Mesothelial cell of epicardium (in vitro differentiated cells): Measurements from ENCODE around the gene CGN. TPM values are rescaled to one million over a fixed set of nuclear protein-coding genes. Genes with fewer than 3 reads are reported as not detected.

Experiments used
- DNase-seq, 2 experiments: peaks; one replicate each; pipeline ENCODE4 v3.0.0; 2021; ENCODE audit warnings: low spot score in 2 of 2; ENCODE audit not compliant: unreplicated experiment in 2 of 2
- H3K27ac Mint-ChIP-seq: 2 replicates; pipeline ENCODE4 v1.8.0; 2021; ENCODE audit warnings: mixed read lengths
- H3K27me3 Mint-ChIP-seq: 2 replicates; pipeline ENCODE4 v1.8.0; 2021; ENCODE audit warnings: low read depth, mixed read lengths
- H3K36me3 Mint-ChIP-seq: 2 replicates; pipeline ENCODE4 v1.8.0; 2021; ENCODE audit warnings: mixed read lengths
- H3K4me1 Mint-ChIP-seq: 2 replicates; pipeline ENCODE4 v1.8.0; 2021; ENCODE audit warnings: mixed read lengths
- H3K4me3 Mint-ChIP-seq: 2 replicates; pipeline ENCODE4 v1.8.0; 2021; ENCODE audit warnings: mild to moderate bottlenecking, moderate library complexity, mixed read lengths
- H3K9me3 Mint-ChIP-seq: 2 replicates; pipeline ENCODE4 v1.8.0; 2021; ENCODE audit warnings: mixed read lengths
- total RNA-seq: library from RNA; stranded (reverse); gene quantifications from 3 replicates; pipeline ENCODE4 v1.2.1, GENCODE V29; 2021
- TF ChIP-seq, protein P1 (sequence below): fragments of 200-600 bp; sonication (generic); IDR thresholded peaks from one replicate; pipeline ENCODE4 v1.5.0; 2021; ENCODE audit warnings: antibody characterized with exemption; ENCODE audit not compliant: unreplicated experiment

Gene CGN
- total RNA-seq, 1 donor from 2014 or later, result 38.9 TPM

DNA sequence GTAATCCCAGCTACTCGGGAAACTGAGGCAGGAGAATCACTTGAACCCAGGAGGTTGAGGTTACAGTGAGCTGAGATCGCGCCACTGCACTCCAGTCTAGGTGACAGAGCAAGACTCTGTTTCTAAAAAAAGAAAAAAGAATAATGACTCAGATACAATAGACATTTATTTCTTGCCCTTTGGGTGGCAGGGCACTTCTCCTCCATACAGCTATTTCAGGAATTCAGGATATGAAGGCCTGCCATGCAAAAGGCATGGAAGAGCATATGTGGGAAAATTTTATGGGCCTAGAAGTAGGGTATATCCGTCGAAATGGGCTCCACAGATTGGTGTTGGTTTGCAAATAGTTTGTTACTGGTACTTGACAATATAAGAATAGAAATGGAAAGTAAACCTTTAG lies 31.7 kb upstream of the CGN start:
- H3K27ac Mint-ChIP-seq, result no peak overlapping the region
- peaks cover 10% of the 10 kb centered on the region for H3K4me1 Mint-ChIP-seq
- DNase-seq, result no peak
- no peak overlapping the region for H3K4me3 Mint-ChIP-seq
- H3K36me3 Mint-ChIP-seq, result peaks cover 1% of the 10 kb centered on the region
- TF ChIP-seq, protein P1, sequence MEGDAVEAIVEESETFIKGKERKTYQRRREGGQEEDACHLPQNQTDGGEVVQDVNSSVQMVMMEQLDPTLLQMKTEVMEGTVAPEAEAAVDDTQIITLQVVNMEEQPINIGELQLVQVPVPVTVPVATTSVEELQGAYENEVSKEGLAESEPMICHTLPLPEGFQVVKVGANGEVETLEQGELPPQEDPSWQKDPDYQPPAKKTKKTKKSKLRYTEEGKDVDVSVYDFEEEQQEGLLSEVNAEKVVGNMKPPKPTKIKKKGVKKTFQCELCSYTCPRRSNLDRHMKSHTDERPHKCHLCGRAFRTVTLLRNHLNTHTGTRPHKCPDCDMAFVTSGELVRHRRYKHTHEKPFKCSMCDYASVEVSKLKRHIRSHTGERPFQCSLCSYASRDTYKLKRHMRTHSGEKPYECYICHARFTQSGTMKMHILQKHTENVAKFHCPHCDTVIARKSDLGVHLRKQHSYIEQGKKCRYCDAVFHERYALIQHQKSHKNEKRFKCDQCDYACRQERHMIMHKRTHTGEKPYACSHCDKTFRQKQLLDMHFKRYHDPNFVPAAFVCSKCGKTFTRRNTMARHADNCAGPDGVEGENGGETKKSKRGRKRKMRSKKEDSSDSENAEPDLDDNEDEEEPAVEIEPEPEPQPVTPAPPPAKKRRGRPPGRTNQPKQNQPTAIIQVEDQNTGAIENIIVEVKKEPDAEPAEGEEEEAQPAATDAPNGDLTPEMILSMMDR, result no peak
- H3K9me3 Mint-ChIP-seq, result peaks cover 4% of the 10 kb centered on the region
- no peaks in the 10 kb centered on the region for H3K27me3 Mint-ChIP-seq

DNA sequence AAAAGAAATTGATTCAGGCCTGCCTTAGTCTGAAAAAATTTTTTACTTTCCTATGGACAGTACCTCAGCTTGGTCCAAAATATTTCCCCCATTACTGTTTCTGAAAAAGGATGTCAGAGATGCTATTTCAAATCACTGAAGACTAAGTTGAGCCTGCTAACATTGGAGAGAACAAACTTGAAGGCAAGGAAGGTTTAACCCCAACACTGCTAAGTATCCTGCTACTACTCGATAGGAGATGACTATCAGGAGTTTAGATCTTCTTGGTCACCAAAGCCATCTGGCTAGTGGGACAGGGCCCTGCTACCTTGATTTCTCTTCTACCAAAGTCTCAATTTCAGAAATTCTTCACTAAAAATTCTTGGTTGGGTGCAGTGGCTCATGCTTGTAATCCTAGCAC lies 29.2 kb upstream of the CGN start:
- Mint-ChIP-seq H3K36me3 (peaks cover 1% of the 10 kb centered on the region), H3K4me1 (peaks cover 2% of the 10 kb centered on the region), H3K27ac (no peak overlapping the region), H3K9me3 (peaks cover 4% of the 10 kb centered on the region), H3K4me3 (no peak overlapping the region), H3K27me3 (no peaks in the 10 kb centered on the region)
- no peak for DNase-seq
- TF ChIP-seq, protein P1, result no peak

DNA sequence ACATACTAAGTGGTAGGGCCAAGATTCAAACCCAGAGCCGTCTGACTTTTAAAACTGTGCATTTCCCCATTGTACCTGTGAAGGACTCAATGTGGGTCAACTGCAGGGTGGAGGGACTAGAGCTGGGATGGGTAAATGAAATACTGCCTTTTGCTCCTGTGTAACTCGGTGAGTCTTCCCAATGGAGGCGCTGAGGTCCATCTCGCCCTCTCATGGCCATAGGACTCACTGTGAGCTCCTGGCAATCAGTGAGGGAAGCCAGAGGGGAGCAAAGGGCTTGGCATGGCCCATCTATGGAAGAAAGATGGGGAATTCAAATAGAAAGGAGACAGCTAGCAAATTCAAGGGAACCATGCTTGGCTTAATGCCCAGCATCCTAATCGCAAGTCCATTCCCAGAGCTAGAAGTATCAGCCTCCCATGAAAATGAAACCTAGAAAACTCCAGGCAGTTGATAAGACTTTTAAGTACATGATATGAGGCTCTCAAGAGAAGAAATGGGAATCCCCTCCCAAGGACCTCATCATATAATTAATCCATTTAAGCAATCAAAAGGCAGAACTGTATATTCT lies 25.4 kb upstream of the CGN start:
- TF ChIP-seq, protein P1, result no peak
- H3K27me3 Mint-ChIP-seq, result no peaks in the 10 kb centered on the region
- H3K4me3 Mint-ChIP-seq, result no peak overlapping the region
- no peak for DNase-seq
- H3K9me3 Mint-ChIP-seq, result peaks cover 4% of the 10 kb centered on the region
- peaks cover 1% of the 10 kb centered on the region for H3K36me3 Mint-ChIP-seq
- H3K27ac Mint-ChIP-seq, result no peak overlapping the region
- H3K4me1 Mint-ChIP-seq, result no peaks in the 10 kb centered on the region

DNA sequence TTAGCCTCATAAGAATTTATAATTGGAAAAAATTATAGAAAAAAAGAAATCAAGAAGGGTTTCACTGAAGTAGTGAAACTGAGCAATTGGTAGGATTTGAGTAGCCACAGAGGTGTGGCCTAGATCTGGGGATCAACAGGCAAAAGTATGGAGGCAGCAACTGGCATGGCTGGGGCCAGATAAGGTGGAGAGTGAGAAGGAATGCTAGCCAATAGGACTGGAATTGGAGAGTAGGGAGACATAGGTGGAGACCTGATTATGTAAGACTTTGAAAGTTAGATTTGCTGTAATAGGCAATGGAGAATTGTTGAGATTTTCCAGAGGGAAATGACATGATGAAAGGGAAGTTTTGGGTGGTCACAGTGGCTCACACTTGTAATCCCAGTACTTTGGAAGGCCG lies 24.6 kb upstream of the CGN start:
- Mint-ChIP-seq H3K27me3 (no peaks in the 10 kb centered on the region), H3K4me1 (no peaks in the 10 kb centered on the region), H3K27ac (no peak overlapping the region), H3K9me3 (peaks cover 4% of the 10 kb centered on the region), H3K36me3 (peaks cover 1% of the 10 kb centered on the region), H3K4me3 (no peak overlapping the region)
- DNase-seq, result no peak
- TF ChIP-seq, protein P1, result no peak

DNA sequence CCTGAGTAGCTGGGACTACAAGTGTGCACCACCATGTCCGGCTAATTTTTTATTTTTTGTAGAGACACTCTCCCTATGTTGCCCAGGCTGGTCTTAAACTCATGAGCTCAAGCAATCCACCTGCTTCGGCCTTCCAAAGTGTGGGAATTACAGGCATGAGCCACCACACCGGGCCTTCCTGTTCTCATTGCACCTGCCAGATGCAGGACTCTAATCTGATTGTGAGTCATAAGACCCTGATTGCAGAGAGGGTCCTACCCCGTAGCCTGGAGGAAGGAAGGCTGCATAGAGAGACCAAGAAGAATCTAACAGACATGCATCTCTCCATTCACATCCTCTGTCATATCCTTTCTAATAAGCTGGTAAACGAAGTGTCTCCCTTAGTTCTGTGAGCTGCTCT lies 19.5 kb upstream of the CGN start:
- Mint-ChIP-seq H3K27me3 (no peaks in the 10 kb centered on the region), H3K27ac (no peak overlapping the region), H3K9me3 (no peaks in the 10 kb centered on the region), H3K4me1 (peaks cover 12% of the 10 kb centered on the region), H3K36me3 (no peaks in the 10 kb centered on the region), H3K4me3 (no peak overlapping the region)
- TF ChIP-seq, protein P1, result no peak
- no peak for DNase-seq

DNA sequence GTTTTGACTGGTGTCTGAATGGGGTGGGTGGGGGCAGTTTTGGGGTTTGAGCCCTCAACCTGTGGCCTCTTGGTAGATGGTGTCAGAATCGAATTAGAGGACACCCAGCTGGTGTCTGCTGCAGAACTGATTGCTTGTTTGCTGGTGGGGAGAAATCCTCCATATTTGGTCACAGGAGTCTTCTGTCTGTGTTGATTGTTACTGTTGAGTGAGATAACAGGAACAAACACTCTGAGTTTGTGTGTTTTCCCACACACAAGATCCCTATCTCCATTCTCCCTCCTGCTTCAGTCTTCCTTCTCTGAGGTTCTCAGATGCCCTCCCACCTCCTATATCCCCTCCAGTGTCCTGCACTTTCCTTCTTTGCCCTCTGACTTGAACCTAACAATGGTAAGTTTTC lies 19.1 kb upstream of the CGN start:
- TF ChIP-seq, protein P1, result no peak
- no peak for DNase-seq
- no peak overlapping the region for H3K4me3 Mint-ChIP-seq
- H3K4me1 Mint-ChIP-seq, result peaks cover 12% of the 10 kb centered on the region
- H3K9me3 Mint-ChIP-seq, result no peaks in the 10 kb centered on the region
- no peak overlapping the region for H3K27ac Mint-ChIP-seq
- no peaks in the 10 kb centered on the region for H3K27me3 Mint-ChIP-seq
- no peaks in the 10 kb centered on the region for H3K36me3 Mint-ChIP-seq
